Ascending aorta (tissue), 2 donors: ENCODE measurements around the gene CASQ2. TPM values are rescaled to one million over a fixed set of nuclear protein-coding genes. Genes with fewer than 3 reads are reported as not detected.

Experiments
- DNase-seq, 2 donors: peaks; one replicate each; pipeline ENCODE4 v3.0.0-alpha.2; 2019; ENCODE audit warnings: low spot score in 2 of 2
- H3K27ac ChIP-seq, 2 donors: fragments of 200-600 bp; sonication (generic); one replicate each; pipeline ENCODE4 v1.5.1; 2016 to 2017; ENCODE audit warnings: mild to moderate bottlenecking in 1 of 2
- H3K27me3 ChIP-seq: fragments of 200-600 bp; sonication (generic); one replicate; pipeline ENCODE4 v1.5.1; 2017
- H3K36me3 ChIP-seq, 2 donors: fragments of 200-600 bp; sonication (generic); one replicate each; pipeline ENCODE4 v1.5.1; 2016
- H3K4me1 ChIP-seq, 2 donors: fragments of 200-600 bp; sonication (generic); one replicate each; pipeline ENCODE4 v1.5.1; 2016 to 2017; ENCODE audit warnings: mild to moderate bottlenecking in 1 of 2
- H3K4me3 ChIP-seq, 2 donors: fragments of 200-600 bp; sonication (generic); one replicate each; pipeline ENCODE4 v1.5.1; 2016 to 2017; ENCODE audit warnings: mild to moderate bottlenecking in 1 of 2
- H3K9me3 ChIP-seq, 2 donors: fragments of 200-600 bp; sonication (generic); one replicate each; pipeline ENCODE4 v1.5.1; 2016
- intact Hi-C: fragments of 100-400 bp; cut with DNase I; formaldehyde crosslinking; loops from one replicate; pipeline ENCODE4 v1.15.1; 2023
- total RNA-seq: library from RNA; depleted of rRNA; stranded (reverse); fragments of >200 nt; gene quantifications from one replicate; pipeline ENCODE4 v1.1.0, GENCODE V29; 2016
- TF ChIP-seq, protein P1 (sequence below), 3 experiments: fragments of 200-600 bp in 2 of 3; fragments of 450-650 bp in 1 of 3; sonication (generic) in 2 of 3; IDR thresholded peaks; one replicate each; pipeline ENCODE4 v1.5.1; 2016 to 2019; ENCODE audit warnings: antibody characterized with exemption in 3 of 3, mild to moderate bottlenecking in 1 of 3, moderate library complexity in 1 of 3

Gene CASQ2
- total RNA-seq, 1 donor from 2014 or later, result 3.8 TPM

DNA sequence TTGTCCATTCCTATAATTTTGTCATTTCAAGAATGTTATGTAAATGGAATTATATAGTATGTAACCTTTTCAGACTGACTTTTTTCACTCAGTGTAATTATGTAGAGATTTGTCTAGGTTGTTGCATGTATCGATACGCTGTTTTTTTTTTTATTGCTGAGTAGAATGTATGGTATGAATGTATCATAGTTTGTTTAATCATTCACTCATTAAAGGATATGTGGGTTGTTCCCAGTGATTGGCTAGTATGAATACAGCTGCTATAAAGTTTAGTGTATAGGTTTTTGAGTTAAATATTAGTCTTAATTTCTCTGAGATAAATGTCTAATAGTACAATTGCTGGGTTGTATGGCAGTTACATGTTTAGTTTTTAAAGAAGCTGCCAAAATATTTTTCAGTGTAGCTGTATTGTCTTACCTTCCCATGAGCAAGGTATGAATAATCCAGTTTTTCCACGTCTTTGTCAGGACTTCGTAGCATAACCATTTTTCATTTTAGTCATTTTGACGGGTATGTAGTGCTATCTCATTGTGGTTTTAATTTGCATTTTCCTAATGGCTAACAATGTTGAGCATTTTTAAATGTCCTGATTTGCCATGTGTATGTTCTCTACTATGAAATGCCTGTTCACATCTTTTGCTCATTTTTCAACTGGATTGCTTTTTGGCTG lies 22.4 kb downstream of the CASQ2 start:
- intact Hi-C loops, result no loop called here
- H3K36me3 ChIP-seq, result no peaks in the 10 kb centered on the region
- no peaks in the 10 kb centered on the region for H3K27me3 ChIP-seq
- TF ChIP-seq, protein P1, sequence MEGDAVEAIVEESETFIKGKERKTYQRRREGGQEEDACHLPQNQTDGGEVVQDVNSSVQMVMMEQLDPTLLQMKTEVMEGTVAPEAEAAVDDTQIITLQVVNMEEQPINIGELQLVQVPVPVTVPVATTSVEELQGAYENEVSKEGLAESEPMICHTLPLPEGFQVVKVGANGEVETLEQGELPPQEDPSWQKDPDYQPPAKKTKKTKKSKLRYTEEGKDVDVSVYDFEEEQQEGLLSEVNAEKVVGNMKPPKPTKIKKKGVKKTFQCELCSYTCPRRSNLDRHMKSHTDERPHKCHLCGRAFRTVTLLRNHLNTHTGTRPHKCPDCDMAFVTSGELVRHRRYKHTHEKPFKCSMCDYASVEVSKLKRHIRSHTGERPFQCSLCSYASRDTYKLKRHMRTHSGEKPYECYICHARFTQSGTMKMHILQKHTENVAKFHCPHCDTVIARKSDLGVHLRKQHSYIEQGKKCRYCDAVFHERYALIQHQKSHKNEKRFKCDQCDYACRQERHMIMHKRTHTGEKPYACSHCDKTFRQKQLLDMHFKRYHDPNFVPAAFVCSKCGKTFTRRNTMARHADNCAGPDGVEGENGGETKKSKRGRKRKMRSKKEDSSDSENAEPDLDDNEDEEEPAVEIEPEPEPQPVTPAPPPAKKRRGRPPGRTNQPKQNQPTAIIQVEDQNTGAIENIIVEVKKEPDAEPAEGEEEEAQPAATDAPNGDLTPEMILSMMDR (IDR thresholded peaks at IDR 0.05), result no peak
- H3K9me3 ChIP-seq, result no peaks in the 10 kb centered on the region
- no peaks in the 10 kb centered on the region for H3K4me1 ChIP-seq
- H3K4me3 ChIP-seq, result no peak overlapping the region
- no peak overlapping the region for H3K27ac ChIP-seq
- DNase-seq, result no peak

DNA sequence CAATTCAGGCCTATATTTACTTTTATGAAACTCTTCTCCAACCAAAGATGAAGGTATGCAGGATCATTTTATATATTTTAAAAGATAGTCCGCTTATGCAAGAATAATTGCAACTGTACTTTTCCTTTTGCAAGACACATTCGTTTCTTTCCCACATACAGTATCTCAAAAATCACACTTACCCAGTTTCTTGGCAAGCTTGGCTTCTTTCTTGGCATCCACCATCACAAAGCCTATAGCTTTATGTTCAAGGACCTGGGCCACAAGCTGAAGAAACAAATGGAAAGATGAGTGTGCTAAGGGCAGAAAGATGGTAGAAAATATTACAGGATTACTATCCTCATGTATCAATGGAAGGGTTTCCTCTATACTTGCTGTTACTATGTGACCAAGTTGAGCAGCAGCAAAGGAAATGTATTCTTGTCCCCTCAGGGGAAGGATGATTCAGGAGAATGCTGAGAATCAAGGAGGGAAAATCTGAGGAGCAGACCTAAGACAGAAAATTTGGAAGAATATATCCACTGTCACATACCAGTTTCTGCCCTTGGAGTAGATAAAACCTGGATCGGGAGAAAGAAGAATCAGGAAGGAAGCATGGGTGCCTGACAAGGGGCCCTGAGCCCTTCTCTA lies 23.8 kb downstream of the CASQ2 start:
- H3K9me3 ChIP-seq, result no peaks in the 10 kb centered on the region
- DNase-seq, result no peak
- H3K27ac ChIP-seq, result no peak overlapping the region
- no peaks in the 10 kb centered on the region for H3K36me3 ChIP-seq
- no peak overlapping the region for H3K4me3 ChIP-seq
- H3K4me1 ChIP-seq, result no peaks in the 10 kb centered on the region
- intact Hi-C loops, result no loop called here
- no peaks in the 10 kb centered on the region for H3K27me3 ChIP-seq
- TF ChIP-seq, protein P1 (IDR thresholded peaks at IDR 0.05), result no peak

DNA sequence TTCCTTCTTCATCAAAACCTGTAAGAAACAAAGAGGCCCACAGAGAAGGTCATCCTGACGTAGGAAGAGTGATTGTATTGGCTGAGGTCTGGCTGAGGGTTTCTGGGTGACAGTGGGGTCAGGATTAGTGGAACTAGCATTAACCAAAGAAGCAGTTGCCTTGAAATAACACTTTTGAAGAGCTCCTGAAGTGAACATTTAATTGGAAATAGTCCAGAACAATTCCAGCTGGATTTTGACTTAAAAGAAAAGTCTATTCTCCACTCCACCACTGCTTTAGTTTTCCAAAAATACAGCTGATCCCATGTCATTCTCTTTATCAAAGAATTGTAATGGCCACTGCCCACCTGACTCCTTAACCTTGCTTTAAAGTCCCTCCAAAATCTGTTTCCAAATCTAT lies 27.7 kb downstream of the CASQ2 start:
- TF ChIP-seq, protein P1 (IDR thresholded peaks at IDR 0.05), result no peak
- no peaks in the 10 kb centered on the region for H3K36me3 ChIP-seq
- intact Hi-C loops, result no loop called here
- no peaks in the 10 kb centered on the region for H3K9me3 ChIP-seq
- H3K4me1 ChIP-seq, result no peaks in the 10 kb centered on the region
- DNase-seq, result no peak
- no peaks in the 10 kb centered on the region for H3K27me3 ChIP-seq
- no peak overlapping the region for H3K27ac ChIP-seq
- H3K4me3 ChIP-seq, result no peak overlapping the region

GRCh38 chr1:115732316-115732715 lies 36.2 kb downstream of the CASQ2 start:
- TF ChIP-seq, protein P1 (IDR thresholded peaks at IDR 0.05), result no peak
- H3K4me3 ChIP-seq, result no peak overlapping the region
- H3K36me3 ChIP-seq, result no peaks in the 10 kb centered on the region
- DNase-seq, result no peak
- no peak overlapping the region for H3K27ac ChIP-seq
- no peaks in the 10 kb centered on the region for H3K4me1 ChIP-seq
- intact Hi-C loops, result no loop called here
- H3K9me3 ChIP-seq, result no peaks in the 10 kb centered on the region
- H3K27me3 ChIP-seq, result no peaks in the 10 kb centered on the region

GRCh38 chr1:115729756-115730155 lies 38.8 kb downstream of the CASQ2 start:
- intact Hi-C loops, result no loop called here
- H3K9me3 ChIP-seq, result no peaks in the 10 kb centered on the region
- no peaks in the 10 kb centered on the region for H3K27me3 ChIP-seq
- no peak overlapping the region for H3K27ac ChIP-seq
- no peaks in the 10 kb centered on the region for H3K4me1 ChIP-seq
- no peak for DNase-seq
- H3K36me3 ChIP-seq, result no peaks in the 10 kb centered on the region
- TF ChIP-seq, protein P1 (IDR thresholded peaks at IDR 0.05), result no peak
- no peak overlapping the region for H3K4me3 ChIP-seq
